ENCODE results near the gene ACTR5.
A peak's percentile ranks its signal among the peaks of the same experiment; 100 is the strongest.
"Not testable (repeated sequence)": the region's sequence is repeated elsewhere in the genome, so short reads cannot be mapped to it uniquely, and the experiment has no call there.

ACTR5 gene

GRCh38 chr20:38805502-38805957, 57.3 kb downstream of the ACTR5 start, which contains the start of gene PPP1R16B:
Gene PPP1R16B (plus strand): TSS chr20:38805697. CDS start chr20:38835926, 30,229 bp downstream.
- Histone ChIP-seq H3K9ac (ENCODE audit: low read length) (peak within 1 kb of the TSS; percentile 56), H3K27me3 (ENCODE audit: control insufficient read depth, insufficient read depth, low read length) (peaks cover 9% of the 10 kb centered on the region), H3K36me3 (ENCODE audit: control insufficient read depth, insufficient read depth, low read length) (no peaks in the 10 kb centered on the region), H3K4me3 (ENCODE audit: low read length) (peak within 1 kb of the TSS; percentile 73), H3K4me1 (ENCODE audit: control insufficient read depth, insufficient read depth, low read length) (no peaks in the 10 kb centered on the region), H3K27ac (ENCODE audit: low read depth, low read length) (no peak within 1 kb of the TSS)

- no peaks in the 10 kb centered on the region for H3K36me3 ChIP-seq (ENCODE audit: control insufficient read depth, insufficient read depth, low read length)
- H3K9ac ChIP-seq (ENCODE audit: low read length), result peak overlapping the region; percentile 56
- peak overlapping the region; percentile 73 for H3K4me3 ChIP-seq (ENCODE audit: low read length)
- H3K4me1 ChIP-seq (ENCODE audit: control insufficient read depth, insufficient read depth, low read length), result no peaks in the 10 kb centered on the region
- H3K27ac ChIP-seq (ENCODE audit: low read depth, low read length), result no peak overlapping the region
- peaks cover 9% of the 10 kb centered on the region for H3K27me3 ChIP-seq (ENCODE audit: control insufficient read depth, insufficient read depth, low read length)
Measured at GRCh38 chr20:38805958-38806854, 57.9 kb downstream of the ACTR5 start.

GRCh38 chr20:38806855-38807655, 58.8 kb downstream of the ACTR5 start:
- Histone ChIP-seq H3K4me1 (ENCODE audit: control insufficient read depth, insufficient read depth, low read length) (no peaks in the 10 kb centered on the region), H3K27me3 (ENCODE audit: control insufficient read depth, insufficient read depth, low read length) (peaks cover 9% of the 10 kb centered on the region), H3K27ac (ENCODE audit: low read depth, low read length) (no peak overlapping the region), H3K9ac (ENCODE audit: low read length) (no peak overlapping the region), H3K36me3 (ENCODE audit: control insufficient read depth, insufficient read depth, low read length) (no peaks in the 10 kb centered on the region), H3K4me3 (ENCODE audit: low read length) (peak overlapping the region; percentile 73)

- no peak overlapping the region for H3K4me3 ChIP-seq (ENCODE audit: low read length)
- no peaks in the 10 kb centered on the region for H3K36me3 ChIP-seq (ENCODE audit: control insufficient read depth, insufficient read depth, low read length)
- H3K27ac ChIP-seq (ENCODE audit: low read depth, low read length), result no peak overlapping the region
- no peak overlapping the region for H3K9ac ChIP-seq (ENCODE audit: low read length)
- peaks cover 7% of the 10 kb centered on the region for H3K27me3 ChIP-seq (ENCODE audit: control insufficient read depth, insufficient read depth, low read length)
- H3K4me1 ChIP-seq (ENCODE audit: control insufficient read depth, insufficient read depth, low read length), result no peaks in the 10 kb centered on the region
Measured at GRCh38 chr20:38809942-38810341, 61.7 kb downstream of the ACTR5 start.

GRCh38 chr20:38810926-38811630, 62.8 kb downstream of the ACTR5 start:
- Histone ChIP-seq H3K27ac (ENCODE audit: low read depth, low read length) (no peak overlapping the region), H3K9ac (ENCODE audit: low read length) (no peak overlapping the region), H3K27me3 (ENCODE audit: control insufficient read depth, insufficient read depth, low read length) (peaks cover 4% of the 10 kb centered on the region), H3K36me3 (ENCODE audit: control insufficient read depth, insufficient read depth, low read length) (no peaks in the 10 kb centered on the region), H3K4me3 (ENCODE audit: low read length) (no peak overlapping the region), H3K4me1 (ENCODE audit: control insufficient read depth, insufficient read depth, low read length) (no peaks in the 10 kb centered on the region)

GRCh38 chr20:38811769-38812168, 63.5 kb downstream of the ACTR5 start:
- Histone ChIP-seq H3K4me3 (ENCODE audit: low read length) (no peak overlapping the region), H3K27ac (ENCODE audit: low read depth, low read length) (no peak overlapping the region), H3K36me3 (ENCODE audit: control insufficient read depth, insufficient read depth, low read length) (no peaks in the 10 kb centered on the region), H3K4me1 (ENCODE audit: control insufficient read depth, insufficient read depth, low read length) (no peaks in the 10 kb centered on the region), H3K9ac (ENCODE audit: low read length) (no peak overlapping the region), H3K27me3 (ENCODE audit: control insufficient read depth, insufficient read depth, low read length) (peaks cover 4% of the 10 kb centered on the region)

- no peak overlapping the region for H3K9ac ChIP-seq (ENCODE audit: low read length)
- no peaks in the 10 kb centered on the region for H3K4me1 ChIP-seq (ENCODE audit: control insufficient read depth, insufficient read depth, low read length)
- H3K27me3 ChIP-seq (ENCODE audit: control insufficient read depth, insufficient read depth, low read length), result peaks cover 4% of the 10 kb centered on the region
- no peaks in the 10 kb centered on the region for H3K36me3 ChIP-seq (ENCODE audit: control insufficient read depth, insufficient read depth, low read length)
- H3K4me3 ChIP-seq (ENCODE audit: low read length), result no peak overlapping the region
- H3K27ac ChIP-seq (ENCODE audit: low read depth, low read length), result no peak overlapping the region
Measured at GRCh38 chr20:38812182-38812581, 63.9 kb downstream of the ACTR5 start.

- Histone ChIP-seq H3K27ac (ENCODE audit: low read depth, low read length) (no peak overlapping the region), H3K4me1 (ENCODE audit: control insufficient read depth, insufficient read depth, low read length) (no peaks in the 10 kb centered on the region)
Measured at GRCh38 chr20:38812709-38813573, 64.7 kb downstream of the ACTR5 start.

GRCh38 chr20:38813574-38813962, 65.3 kb downstream of the ACTR5 start:
- not testable (repeated sequence) for H3K27me3 ChIP-seq (ENCODE audit: control insufficient read depth, insufficient read depth, low read length); H3K9ac ChIP-seq (ENCODE audit: low read length); H3K4me3 ChIP-seq (ENCODE audit: low read length); H3K27ac ChIP-seq (ENCODE audit: low read depth, low read length); H3K36me3 ChIP-seq (ENCODE audit: control insufficient read depth, insufficient read depth, low read length); H3K4me1 ChIP-seq (ENCODE audit: control insufficient read depth, insufficient read depth, low read length)

More at GRCh38 chr20:38812709-38813573, 64.7 kb downstream of the ACTR5 start:
- Histone ChIP-seq H3K9ac (ENCODE audit: low read length) (no peak overlapping the region), H3K4me3 (ENCODE audit: low read length) (no peak overlapping the region), H3K36me3 (ENCODE audit: control insufficient read depth, insufficient read depth, low read length) (no peaks in the 10 kb centered on the region), H3K27me3 (ENCODE audit: control insufficient read depth, insufficient read depth, low read length) (no peaks in the 10 kb centered on the region)

GRCh38 chr20:38815446-38815845, 67.2 kb downstream of the ACTR5 start:
- Histone ChIP-seq H3K4me1 (ENCODE audit: control insufficient read depth, insufficient read depth, low read length) (no peaks in the 10 kb centered on the region), H3K36me3 (ENCODE audit: control insufficient read depth, insufficient read depth, low read length) (no peaks in the 10 kb centered on the region), H3K27me3 (ENCODE audit: control insufficient read depth, insufficient read depth, low read length) (no peaks in the 10 kb centered on the region), H3K9ac (ENCODE audit: low read length) (no peak overlapping the region), H3K27ac (ENCODE audit: low read depth, low read length) (no peak overlapping the region), H3K4me3 (ENCODE audit: low read length) (no peak overlapping the region)

Data from rectal smooth muscle tissue (tissue), 1 donor.